GM21515 (cell line): ENCODE data around the gene FIBIN.
"Not testable (repeated sequence)": the region's sequence is repeated elsewhere in the genome, so short reads cannot be mapped to it uniquely, and the experiment has no call there.

Source experiments
- ATAC-seq: cut with Tn5 transposase; IDR thresholded peaks from one replicate; pipeline ENCODE4 v1.9.1; 2021; ENCODE audit not compliant: unreplicated experiment

The FIBIN gene

DNA sequence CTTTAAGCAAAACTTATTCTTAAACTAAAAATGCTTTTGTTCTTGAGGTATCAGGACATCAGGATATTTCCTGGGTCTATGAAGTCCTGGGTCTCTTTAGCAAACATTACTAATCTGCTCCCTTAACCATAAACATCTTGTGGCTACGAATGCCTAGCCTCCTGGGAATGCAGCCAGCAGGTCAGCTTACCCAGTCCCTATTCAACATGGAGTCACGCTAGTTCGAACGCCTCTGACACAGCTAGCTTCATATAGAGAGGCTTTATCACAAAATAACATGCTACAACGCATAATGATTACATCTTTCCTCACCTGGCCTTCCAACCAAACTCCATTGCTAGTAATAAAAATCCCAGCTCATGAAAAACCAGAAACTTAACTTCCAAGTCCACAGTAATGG lies 17.5 kb upstream of the FIBIN start:
- no peak for ATAC-seq

- ATAC-seq: not testable (repeated sequence)
Measured at GRCh38 chr11:26977209-26977608, 16.7 kb upstream of the FIBIN start.

GRCh38 chr11:26983645-26984044 lies 10.3 kb upstream of the FIBIN start:
- no peak for ATAC-seq

DNA sequence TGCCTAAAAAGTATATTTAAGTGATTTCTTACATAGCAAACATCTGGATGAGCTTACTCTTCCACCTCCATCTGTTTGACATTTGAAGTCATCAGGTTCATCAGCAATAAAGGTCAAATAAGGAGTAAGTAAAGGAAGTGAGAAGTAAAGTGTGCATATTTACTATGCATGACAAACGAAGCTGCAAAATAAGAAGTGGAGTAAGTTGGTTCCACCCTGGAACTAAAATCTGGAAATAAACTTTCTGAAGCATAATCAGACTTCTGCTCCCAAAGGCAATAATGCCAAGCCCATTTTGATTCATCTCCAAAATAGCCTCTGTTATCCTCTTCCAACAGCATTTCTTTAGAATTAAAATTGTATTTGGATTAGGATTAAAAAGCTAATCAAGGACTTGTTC lies 8.4 kb upstream of the FIBIN start:
- no peak for ATAC-seq

- no peak for ATAC-seq
Measured at GRCh38 chr11:26985943-26986342, 8.0 kb upstream of the FIBIN start.

DNA sequence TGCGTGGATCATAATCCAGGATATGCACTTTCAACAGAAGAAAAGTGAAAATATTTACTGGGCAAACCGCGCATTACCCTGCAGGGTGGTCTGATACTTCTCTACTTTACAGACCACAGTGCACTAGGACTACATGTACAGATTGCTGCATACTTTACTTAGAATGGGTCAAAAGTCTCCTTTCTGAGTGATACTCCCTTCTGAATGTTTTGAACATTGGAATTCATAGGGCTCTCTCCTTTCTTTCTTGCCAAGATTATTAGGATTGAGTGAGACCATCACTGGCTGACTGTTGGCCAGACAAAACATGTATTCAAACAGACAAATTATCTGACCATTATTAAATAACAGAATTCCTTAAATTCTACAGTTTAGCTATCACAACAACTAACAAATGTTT lies 6.6 kb upstream of the FIBIN start:
- no peak for ATAC-seq

- no peak for ATAC-seq
Measured at GRCh38 chr11:26987731-26988130, 6.2 kb upstream of the FIBIN start.

- ATAC-seq: no peak
Measured at GRCh38 chr11:26992031-26992541, 1.8 kb upstream of the FIBIN start.

GRCh38 chr11:26994631-26995095 lies 751 bp downstream of the FIBIN start:
- no peak for ATAC-seq

- no peak for ATAC-seq
Measured at GRCh38 chr11:26995701-26996460, 2.0 kb downstream of the FIBIN start.

- no peak for ATAC-seq
Measured at GRCh38 chr11:26997378-26997777, 3.5 kb downstream of the FIBIN start.

DNA sequence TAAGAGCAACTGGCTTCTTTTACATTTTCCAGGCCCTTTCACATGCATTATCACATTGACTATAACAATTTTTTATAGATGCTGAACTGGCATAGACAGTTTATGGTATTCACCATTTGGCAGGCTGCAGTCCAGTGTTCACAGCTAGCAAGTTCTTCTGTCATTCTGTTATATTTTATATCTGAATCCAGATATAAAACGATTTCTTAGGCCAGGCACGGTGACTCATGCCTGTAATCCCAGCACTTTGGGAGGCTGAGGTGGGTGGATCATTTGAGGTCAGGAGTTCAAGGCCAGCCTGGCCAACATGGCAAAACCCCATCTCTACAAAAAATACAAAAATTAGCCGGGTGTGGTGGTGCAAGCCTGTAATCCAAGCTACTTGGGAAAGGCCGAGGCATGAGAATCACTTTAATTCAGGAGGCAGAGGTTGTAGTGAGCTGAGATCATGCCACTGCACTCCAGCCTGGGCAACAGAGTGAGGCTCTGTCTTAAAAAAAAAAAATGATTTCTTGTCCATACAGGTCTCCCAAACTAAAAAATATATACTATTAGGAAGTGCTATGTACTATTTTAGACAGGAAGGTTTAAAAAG lies 7.3 kb downstream of the FIBIN start:
- not testable (repeated sequence) for ATAC-seq

DNA sequence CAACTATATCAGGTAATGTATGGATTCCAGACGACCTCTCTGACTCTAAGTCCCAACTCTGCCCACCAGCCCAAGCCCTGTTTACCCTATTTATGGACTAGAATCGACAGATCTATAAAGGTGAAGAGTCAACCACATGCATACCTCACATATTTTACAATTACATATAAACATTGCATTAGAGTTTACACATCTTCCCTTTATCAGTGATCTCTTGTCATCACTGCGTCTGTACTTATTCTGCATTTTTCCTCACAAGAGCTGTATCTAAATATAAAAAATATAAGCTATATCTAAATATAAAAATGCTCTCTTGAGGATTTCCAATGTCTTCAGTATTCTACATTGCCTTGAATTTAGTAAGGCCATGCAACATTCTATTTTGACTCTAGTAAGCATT lies 8.5 kb downstream of the FIBIN start:
- ATAC-seq: no peak

DNA sequence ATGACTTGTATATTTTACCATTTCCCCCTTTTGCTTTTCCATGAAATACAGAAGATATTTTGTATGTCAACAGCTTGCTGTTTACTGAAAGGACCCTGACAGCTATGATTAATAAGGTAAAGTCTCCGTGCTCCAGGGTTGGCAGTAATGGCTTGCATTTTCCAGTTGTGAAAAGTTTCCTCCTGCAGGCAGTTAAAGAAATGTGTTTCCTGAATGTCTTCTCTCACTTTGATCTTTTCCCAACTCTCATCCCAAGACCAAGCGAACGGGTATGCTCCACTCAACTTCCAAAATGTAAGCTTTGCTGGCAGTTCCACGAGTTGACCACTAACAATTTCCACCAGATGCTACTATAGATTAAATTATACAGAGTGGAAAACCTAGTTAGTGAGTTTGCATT lies 8.9 kb downstream of the FIBIN start:
- no peak for ATAC-seq

DNA sequence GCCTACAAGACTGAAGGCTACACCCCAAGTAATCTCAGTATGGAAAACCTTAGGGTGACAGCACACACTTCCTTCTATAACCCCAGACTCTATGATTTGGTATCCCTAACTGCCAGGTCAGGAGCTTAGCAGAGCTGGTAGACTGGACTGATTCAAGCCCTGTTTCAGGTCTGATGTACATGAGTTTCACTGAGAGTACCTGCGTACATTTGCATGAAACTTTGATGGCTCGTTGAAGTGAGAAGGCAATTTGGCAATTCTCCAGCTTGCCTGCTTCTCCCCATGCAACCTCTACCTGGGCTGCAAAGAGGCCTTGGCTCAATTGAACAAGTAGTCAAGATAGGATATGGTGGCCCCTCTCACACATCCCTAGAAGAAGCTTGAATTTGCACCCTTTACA lies 10.2 kb downstream of the FIBIN start:
- no peak for ATAC-seq

- no peak for ATAC-seq
Measured at GRCh38 chr11:27008811-27009535, 15.1 kb downstream of the FIBIN start.

GRCh38 chr11:27011560-27012233 lies 17.8 kb downstream of the FIBIN start:
- ATAC-seq: no peak

- ATAC-seq: no peak
Measured at GRCh38 chr11:27012234-27012921, 18.5 kb downstream of the FIBIN start.

GRCh38 chr11:27013781-27014361 lies 20.0 kb downstream of the FIBIN start:
- no peak for ATAC-seq

- ATAC-seq: no peak
Measured at GRCh38 chr11:27018902-27019529, 25.1 kb downstream of the FIBIN start.
